Caco-2 (cell line): ENCODE data around the gene SEZ6. TPM values are rescaled to one million over a fixed set of nuclear protein-coding genes. Genes with fewer than 3 reads are reported as not detected.

Experiments used
- BruUV-seq: library from RNA; stranded (reverse); fragments of 400-500 nt; replicated peaks from 2 replicates; lab custom pipeline; 2021; lab: Mats Ljungman, UMichigan
- CTCF ChIA-PET: fragments of 300-600 bp; sonication (Branson Sonifier 250); formaldehyde crosslinking; loops from one replicate; lab custom pipeline; 2022; ENCODE audit warnings: antibody characterized with exemption; lab: Charles Lee
- POLR2A ChIA-PET: fragments of 300-600 bp; sonication (Branson Sonifier 250); formaldehyde crosslinking; loops from one replicate; lab custom pipeline; 2022; ENCODE audit warnings: antibody characterized with exemption; lab: Charles Lee
- DNase-seq, 2 experiments: peaks; one replicate each; pipeline versions ENCODE4 v3.0.0 to v3.0.0-alpha.2; 2020 to 2022
- H3K27me3 ChIP-seq: replicated peaks from 2 replicates; pipeline ENCODE4 v1.6.0; 2011; ENCODE audit warnings: low read length; ENCODE audit not compliant: control insufficient read depth, insufficient read depth
- H3K36me3 ChIP-seq: 2 replicates; pipeline ENCODE4 v1.5.1; 2011; ENCODE audit warnings: low read length; ENCODE audit not compliant: control insufficient read depth, insufficient read depth
- H3K4me1 ChIP-seq: fragments of 250-450 bp; sonication (Bioruptor Pico); 2 replicates; pipeline ENCODE4 v1.5.1; 2020; ENCODE audit warnings: mild to moderate bottlenecking
- H3K4me3 ChIP-seq: 2 replicates; pipeline ENCODE4 v1.5.1; 2011; ENCODE audit warnings: low read depth, mild to moderate bottlenecking, control low read depth, low read length
- H3K9me3 ChIP-seq: fragments of 250-450 bp; sonication (Bioruptor Pico); 2 replicates; pipeline ENCODE4 v1.5.1; 2020; ENCODE audit warnings: mild to moderate bottlenecking, moderate library complexity
- H3K27ac Mint-ChIP-seq: one replicate; pipeline ENCODE4 v1.8.0; 2022; ENCODE audit warnings: mixed read lengths; ENCODE audit not compliant: unreplicated experiment
- H3K27me3 Mint-ChIP-seq: one replicate; pipeline ENCODE4 v1.8.0; 2022; ENCODE audit warnings: mixed read lengths; ENCODE audit not compliant: insufficient read depth, unreplicated experiment
- H3K36me3 Mint-ChIP-seq: one replicate; pipeline ENCODE4 v1.8.0; 2022; ENCODE audit warnings: mild to moderate bottlenecking, mixed read lengths; ENCODE audit not compliant: insufficient read depth, unreplicated experiment
- H3K4me1 Mint-ChIP-seq: one replicate; pipeline ENCODE4 v1.8.0; 2022; ENCODE audit warnings: low read depth, mixed read lengths; ENCODE audit not compliant: unreplicated experiment
- H3K4me3 Mint-ChIP-seq: one replicate; pipeline ENCODE4 v1.8.0; 2022; ENCODE audit warnings: mild to moderate bottlenecking, moderate library complexity, mixed read lengths; ENCODE audit not compliant: unreplicated experiment
- H3K9me3 Mint-ChIP-seq: one replicate; pipeline ENCODE4 v1.8.0; 2022; ENCODE audit warnings: mixed read lengths; ENCODE audit not compliant: unreplicated experiment
- CTCF ChIP-seq, 2 experiments: fragments of 200-600 bp in 1 of 2; IDR thresholded peaks; 1 replicate in 1 of 2; 2 replicates in 1 of 2; pipeline versions ENCODE4 v1.5.1 to v1.8.0; 2011 to 2022; ENCODE audit warnings: antibody characterized with exemption in 1 of 2, control low read depth in 1 of 2, inconsistent platforms in 1 of 2, low read depth in 1 of 2, low read length in 1 of 2, mild to moderate bottlenecking in 1 of 2, moderate library complexity in 1 of 2; ENCODE audit not compliant: insufficient read depth in 1 of 2, severe bottlenecking in 1 of 2, unreplicated experiment in 1 of 2
- intact Hi-C: fragments of 100-400 bp; cut with micrococcal nuclease; formaldehyde crosslinking; loops from one replicate; pipeline ENCODE4 v1.10.0; 2022; ENCODE audit not compliant: unreplicated experiment
- total RNA-seq: library from RNA; stranded (reverse); gene quantifications from 2 replicates; pipeline ENCODE4 v1.2.3, GENCODE V29; 2022

Gene SEZ6
- total RNA-seq, 1 experiment from 2014 or later: not detected

DNA sequence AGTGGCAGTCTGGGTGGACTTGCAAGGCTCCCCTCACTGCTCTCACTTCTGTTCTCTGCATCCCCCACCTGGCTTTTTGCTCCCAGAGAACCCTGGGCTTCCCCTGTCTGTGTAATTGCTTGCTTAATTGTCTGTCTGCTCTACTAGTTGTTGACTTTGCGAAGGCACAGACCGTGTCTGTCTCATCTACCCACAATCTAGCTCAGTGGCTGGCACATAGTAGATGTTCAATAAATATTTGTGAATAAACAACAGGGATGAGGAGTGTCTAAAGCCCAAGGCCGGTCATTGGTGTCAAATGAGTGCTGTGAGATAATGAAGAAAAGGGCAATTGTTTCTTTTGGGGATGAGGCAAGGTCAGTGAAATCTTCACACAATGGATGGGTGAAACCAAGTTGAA is 2.8 kb upstream of the SEZ6 start:
- no peaks in the 10 kb centered on the region; the same call in 1 of the 2 replicates for H3K27me3 ChIP-seq

GRCh38 chr17:29007860-29008455 is 2.1 kb upstream of the SEZ6 start:
- ChIA-PET POLR2A (no interaction called here), CTCF (no interaction called here)
- Mint-ChIP-seq H3K36me3 (no peaks in the 10 kb centered on the region), H3K9me3 (no peaks in the 10 kb centered on the region), H3K27me3 (peaks cover 21% of the 10 kb centered on the region), H3K27ac (no peak overlapping the region), H3K4me3 (no peak overlapping the region), H3K4me1 (no peaks in the 10 kb centered on the region)
- no peaks in the 10 kb centered on the region; the same call in 1 of the 2 replicates for H3K27me3 ChIP-seq
- no TSS peak for BruUV-seq
- TF ChIP-seq CTCF (IDR thresholded peaks at IDR 0.05; ENCODE audit: insufficient read depth in 1 of 2, low read depth in 1 of 2, low read length in 1 of 2, severe bottlenecking in 1 of 2, unreplicated experiment in 1 of 2): no peak
- DNase-seq: no peak
- no peaks in the 10 kb centered on the region for H3K36me3 ChIP-seq
- no peaks in the 10 kb centered on the region for H3K9me3 ChIP-seq
- H3K4me3 ChIP-seq: no peak overlapping the region
- intact Hi-C loops: loop anchor here (5.0 kb wide), 1 partner anchor 34 kb away; the partner anchor contains the start of gene PIPOX
- H3K4me1 ChIP-seq: peaks cover 5% of the 10 kb centered on the region; the same call in 1 of the 2 replicates

More for the DNA sequence above, 2.8 kb upstream of the SEZ6 start:
- ChIA-PET POLR2A (no interaction called here), CTCF (no interaction called here)
- no peak for TF ChIP-seq CTCF (IDR thresholded peaks at IDR 0.05; ENCODE audit: insufficient read depth in 1 of 2, low read depth in 1 of 2, low read length in 1 of 2, severe bottlenecking in 1 of 2, unreplicated experiment in 1 of 2)
- Mint-ChIP-seq H3K27ac (no peak overlapping the region), H3K36me3 (no peaks in the 10 kb centered on the region), H3K4me3 (no peak overlapping the region), H3K27me3 (peaks cover 21% of the 10 kb centered on the region), H3K4me1 (no peaks in the 10 kb centered on the region), H3K9me3 (no peaks in the 10 kb centered on the region)
- H3K9me3 ChIP-seq: no peaks in the 10 kb centered on the region
- H3K4me3 ChIP-seq: no peak overlapping the region
- no peaks in the 10 kb centered on the region for H3K36me3 ChIP-seq
- DNase-seq: no peak
- BruUV-seq: no TSS peak
- H3K4me1 ChIP-seq: peaks cover 5% of the 10 kb centered on the region; the same call in 1 of the 2 replicates
- intact Hi-C loops: loop anchor here (5.0 kb wide), 1 partner anchor 34 kb away; the partner anchor contains the start of gene PIPOX

- no peaks in the 10 kb centered on the region for H3K4me1 Mint-ChIP-seq
Observed at GRCh38 chr17:29007456-29007855, 1.6 kb upstream of the SEZ6 start.

More at GRCh38 chr17:29007456-29007855, 1.6 kb upstream of the SEZ6 start:
- Mint-ChIP-seq H3K27me3 (peaks cover 24% of the 10 kb centered on the region), H3K36me3 (no peaks in the 10 kb centered on the region), H3K27ac (no peak overlapping the region), H3K9me3 (no peaks in the 10 kb centered on the region), H3K4me3 (no peak overlapping the region)
- Histone ChIP-seq H3K4me1 (peaks cover 5% of the 10 kb centered on the region; the same call in 1 of the 2 replicates), H3K4me3 (no peak overlapping the region), H3K36me3 (no peaks in the 10 kb centered on the region), H3K9me3 (no peaks in the 10 kb centered on the region), H3K27me3 (no peaks in the 10 kb centered on the region; the same call in 1 of the 2 replicates)
- no TSS peak for BruUV-seq
- ChIA-PET CTCF (no interaction called here), POLR2A (no interaction called here)
- DNase-seq: no peak
- intact Hi-C loops: loop anchor here (5.0 kb wide), 1 partner anchor 35 kb away; the partner anchor contains the start of gene PIPOX
- TF ChIP-seq CTCF (IDR thresholded peaks at IDR 0.05; ENCODE audit: insufficient read depth in 1 of 2, low read depth in 1 of 2, low read length in 1 of 2, severe bottlenecking in 1 of 2, unreplicated experiment in 1 of 2): no peak
